Suppressor macrophage (primary cell): ENCODE data around the gene TCEAL7.

Source experiments
- DNase-seq, 4 experiments: peaks; one replicate each; pipeline ENCODE4 v3.0.0-alpha.2; 2020 to 2022

TCEAL7 gene

DNA sequence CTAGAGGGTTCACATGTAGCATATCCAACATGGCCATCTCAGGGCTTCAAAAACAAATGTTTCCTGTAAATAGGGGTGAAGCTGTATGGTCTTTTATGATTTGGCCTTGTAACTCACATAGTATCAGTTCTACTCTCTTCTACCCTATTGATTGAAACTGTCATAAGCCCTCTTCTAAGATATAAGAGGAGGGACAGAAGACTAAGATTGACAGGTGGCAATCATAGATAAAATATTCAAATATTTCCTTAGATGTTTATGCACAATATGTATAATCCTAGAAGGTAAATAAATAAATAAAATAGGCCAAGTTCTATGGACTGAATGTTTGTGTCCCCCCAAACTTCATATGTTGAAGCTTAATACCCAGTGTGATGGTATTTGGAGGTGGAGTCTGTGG, 39.4 kb downstream of the TCEAL7 start:
- DNase-seq: no peak

- DNase-seq: no peak
Observed at GRCh38 chrX:103372886-103373285, 42.8 kb downstream of the TCEAL7 start.

GRCh38 chrX:103373581-103373980, 43.5 kb downstream of the TCEAL7 start:
- no peak for DNase-seq

DNA sequence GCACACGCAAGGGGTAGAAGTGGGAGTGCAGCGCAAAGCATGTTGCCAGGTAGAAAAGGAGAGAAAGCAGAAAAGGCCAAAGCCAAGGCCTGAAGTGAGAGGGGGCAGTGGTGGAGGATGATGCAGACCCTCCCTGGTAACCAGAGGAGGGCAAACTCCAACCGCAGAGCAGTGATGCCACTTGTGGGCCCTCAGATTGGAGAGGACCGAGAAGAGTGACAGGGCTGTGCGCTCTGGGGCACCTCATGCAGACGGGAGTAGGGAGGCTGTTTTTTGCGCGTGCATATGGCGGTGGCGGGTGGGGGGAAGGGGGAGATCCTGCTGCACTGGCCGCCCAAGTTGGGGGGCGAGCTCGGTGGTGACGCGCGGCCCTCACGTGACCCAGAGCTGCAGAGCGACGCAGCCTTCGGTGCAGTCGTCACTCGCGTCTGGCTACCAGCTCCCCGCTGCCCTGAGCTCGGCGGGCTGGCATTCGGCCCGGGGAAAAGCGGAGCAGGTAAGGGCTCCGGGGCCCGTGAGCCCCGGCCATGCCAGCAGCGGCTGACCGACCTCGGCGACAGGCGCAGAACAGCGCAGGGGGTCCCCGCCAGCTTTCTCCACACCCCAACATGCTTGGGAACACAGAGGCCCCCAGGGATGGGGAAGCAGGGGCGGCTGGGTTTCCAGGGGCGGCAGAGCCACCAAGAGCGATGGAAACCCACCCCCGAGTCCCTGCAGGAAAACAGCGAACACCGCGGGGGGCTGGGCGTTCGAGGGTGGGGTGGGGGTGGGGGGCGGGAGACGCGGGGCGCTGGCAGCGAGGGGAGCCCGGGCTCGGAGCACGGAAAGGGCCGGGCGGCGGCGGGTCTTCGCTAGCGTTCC, 46.3 kb downstream of the TCEAL7 start, which contains the start of gene BEX3:
Gene BEX3 (plus strand): TSS at position 421 of the 861 bp plus-strand sequence. CDS start 984 bp downstream, outside the sequence.
- DNase-seq: peak; percentile 5 to 57 (median 21)

DNA sequence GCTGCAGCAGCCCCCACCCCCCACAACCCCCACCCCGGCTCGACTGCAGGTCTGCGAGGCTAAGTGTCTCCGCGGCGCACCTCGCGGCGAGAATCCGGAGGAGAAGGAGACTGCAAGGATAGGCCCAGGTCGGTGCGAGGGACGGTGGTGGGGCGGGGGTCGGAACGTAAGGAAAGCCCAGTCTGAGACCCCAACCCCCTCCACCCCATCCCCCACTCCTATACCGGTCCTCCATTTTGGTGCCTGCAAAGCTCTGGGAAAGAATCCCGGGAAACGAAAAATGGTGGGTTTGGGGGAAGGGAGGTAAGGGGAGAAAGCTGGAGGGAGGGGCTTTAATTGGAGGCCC, 46.9 kb downstream of the TCEAL7 start:
- DNase-seq: peak in 1 of 4 experiments; percentile 4

DNA sequence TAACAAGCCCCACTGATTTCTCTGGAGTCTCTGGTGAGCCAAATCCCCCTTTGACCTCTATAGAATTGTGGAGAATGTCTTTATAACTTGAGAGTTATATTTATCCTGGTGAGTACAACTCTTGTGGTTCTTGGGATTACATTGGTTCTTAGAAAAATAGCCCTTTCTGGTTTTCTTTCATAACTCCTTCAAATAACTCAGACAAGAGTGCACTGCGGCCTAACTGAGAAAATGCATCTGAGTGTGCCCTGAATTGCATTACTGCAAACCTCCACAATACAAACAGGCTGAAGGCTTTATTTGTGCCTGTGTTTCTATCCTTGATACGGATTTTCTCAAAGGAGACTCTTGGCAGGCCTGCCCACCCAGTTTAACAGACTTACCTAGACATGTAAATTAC, 49.0 kb downstream of the TCEAL7 start:
- DNase-seq: no peak
